IPS DF 6.9 (cell line): Measurements from ENCODE around the gene GSS.

Experiments used
- DNase-seq: peaks from one replicate; pipeline ENCODE4 v3.0.0-alpha.2; 2013; ENCODE audit warnings: low read depth, low spot score
- H3K27ac ChIP-seq: one replicate; pipeline ENCODE4 v1.5.1; 2013; ENCODE audit warnings: low read length, control low read depth
- H3K27me3 ChIP-seq: 2 replicates; pipeline ENCODE4 v1.6.1; 2013; ENCODE audit warnings: mild to moderate bottlenecking, low read length; ENCODE audit not compliant: control insufficient read depth, insufficient read depth
- H3K36me3 ChIP-seq: 2 replicates; pipeline ENCODE4 v1.6.1; 2013; ENCODE audit warnings: low read length; ENCODE audit not compliant: control insufficient read depth, insufficient read depth
- H3K4me1 ChIP-seq: 2 replicates; pipeline ENCODE4 v1.6.1; 2013; ENCODE audit warnings: low read length; ENCODE audit not compliant: control insufficient read depth, insufficient read depth
- H3K4me3 ChIP-seq: 2 replicates; pipeline ENCODE4 v1.5.1; 2013; ENCODE audit warnings: mild to moderate bottlenecking, low read length
- H3K9me3 ChIP-seq: 2 replicates; pipeline ENCODE4 v1.6.1; 2013; ENCODE audit warnings: low read length, inconsistent platforms; ENCODE audit not compliant: control insufficient read depth, insufficient read depth
- WGBS: extraction: QIAGEN DNeasy Blood & Tissue Kit; methylation state at CpG from one replicate; pipeline ENCODE4 v1.1.7; 2013; ENCODE audit warnings: mixed read lengths, missing lambda C conversion rate; ENCODE audit not compliant: insufficient read length, insufficient coverage; 5-methylcytosine and 5-hydroxymethylcytosine counted together

The GSS gene

GRCh38 chr20:34943808-34944567 is 11.6 kb downstream of the GSS start:
- no peaks in the 10 kb centered on the region for H3K4me1 ChIP-seq
- H3K27ac ChIP-seq, result no peak overlapping the region
- no peak for DNase-seq
- H3K4me3 ChIP-seq, result no peak overlapping the region
- H3K9me3 ChIP-seq, result no peaks in the 10 kb centered on the region
- no CpG with 5 or more reads among the region's 2 CpGs for WGBS
- peaks cover 6% of the 10 kb centered on the region; the same call in 1 of the 2 replicates for H3K36me3 ChIP-seq
- H3K27me3 ChIP-seq, result no peaks in the 10 kb centered on the region

GRCh38 chr20:34942301-34942700 is 13.3 kb downstream of the GSS start:
- no peak overlapping the region for H3K4me3 ChIP-seq
- no peak for DNase-seq
- H3K27ac ChIP-seq, result no peak overlapping the region
- peaks cover 6% of the 10 kb centered on the region; the same call in 1 of the 2 replicates for H3K36me3 ChIP-seq
- H3K27me3 ChIP-seq, result no peaks in the 10 kb centered on the region
- no peaks in the 10 kb centered on the region for H3K4me1 ChIP-seq
- WGBS, result no CpG with 5 or more reads among the region's 9 CpGs
- H3K9me3 ChIP-seq, result no peaks in the 10 kb centered on the region

- no CpG with 5 or more reads among the region's 4 CpGs for WGBS
- Histone ChIP-seq H3K4me3 (no peak overlapping the region), H3K4me1 (no peaks in the 10 kb centered on the region), H3K27ac (no peak overlapping the region), H3K9me3 (no peaks in the 10 kb centered on the region), H3K27me3 (no peaks in the 10 kb centered on the region; the same call in 1 of the 2 replicates), H3K36me3 (peaks cover 6% of the 10 kb centered on the region; the same call in 1 of the 2 replicates)
- DNase-seq, result no peak
These were observed 14.4 kb downstream of the GSS start for GRCh38 chr20:34941226-34941625.

- H3K4me3 ChIP-seq, result no peak overlapping the region
- DNase-seq, result no peak
- no CpG with 5 or more reads among the region's 1 CpG for WGBS
- no peaks in the 10 kb centered on the region for H3K9me3 ChIP-seq
- H3K27ac ChIP-seq, result no peak overlapping the region
- H3K36me3 ChIP-seq, result peaks cover 6% of the 10 kb centered on the region; the same call in 1 of the 2 replicates
- no peaks in the 10 kb centered on the region for H3K4me1 ChIP-seq
- no peaks in the 10 kb centered on the region; the same call in 1 of the 2 replicates for H3K27me3 ChIP-seq
These were observed 15.5 kb downstream of the GSS start for GRCh38 chr20:34940081-34940481.

GRCh38 chr20:34938466-34939163 is 17.0 kb downstream of the GSS start:
- Histone ChIP-seq H3K36me3 (peaks cover 6% of the 10 kb centered on the region; the same call in 1 of the 2 replicates), H3K4me1 (no peaks in the 10 kb centered on the region), H3K9me3 (no peaks in the 10 kb centered on the region), H3K4me3 (no peak overlapping the region), H3K27me3 (no peaks in the 10 kb centered on the region; the same call in 1 of the 2 replicates), H3K27ac (no peak overlapping the region)
- DNase-seq, result no peak
- WGBS, result no CpG with 5 or more reads among the region's 14 CpGs

- Histone ChIP-seq H3K27me3 (no peaks in the 10 kb centered on the region; the same call in 1 of the 2 replicates), H3K4me3 (no peak overlapping the region), H3K36me3 (peaks cover 16% of the 10 kb centered on the region; the same call in 1 of the 2 replicates), H3K9me3 (no peaks in the 10 kb centered on the region), H3K27ac (no peak overlapping the region), H3K4me1 (no peaks in the 10 kb centered on the region)
- DNase-seq, result no peak
- no CpG with 5 or more reads among the region's 7 CpGs for WGBS
These were observed 23.8 kb downstream of the GSS start for GRCh38 chr20:34931771-34932170.

- H3K4me1 ChIP-seq, result no peaks in the 10 kb centered on the region
- no peak overlapping the region for H3K4me3 ChIP-seq
- WGBS, result no CpG with 5 or more reads among the region's 2 CpGs
- no peak overlapping the region for H3K27ac ChIP-seq
- H3K27me3 ChIP-seq, result no peaks in the 10 kb centered on the region
- H3K9me3 ChIP-seq, result no peaks in the 10 kb centered on the region
- H3K36me3 ChIP-seq, result peaks cover 17% of the 10 kb centered on the region; the same call in 1 of the 2 replicates
- DNase-seq, result no peak
These were observed 27.2 kb downstream of the GSS start for GRCh38 chr20:34928411-34928810.

- WGBS, result no CpG with 5 or more reads among the region's 1 CpG
- Histone ChIP-seq H3K27me3 (no peaks in the 10 kb centered on the region), H3K4me3 (no peak overlapping the region), H3K36me3 (peaks cover 17% of the 10 kb centered on the region; the same call in 1 of the 2 replicates), H3K9me3 (no peaks in the 10 kb centered on the region), H3K27ac (no peak overlapping the region), H3K4me1 (no peaks in the 10 kb centered on the region)
- DNase-seq, result no peak
These were observed 27.9 kb downstream of the GSS start for GRCh38 chr20:34927736-34928135.

GRCh38 chr20:34926581-34926980 is 29.0 kb downstream of the GSS start:
- H3K36me3 ChIP-seq, result peaks cover 17% of the 10 kb centered on the region; the same call in 1 of the 2 replicates
- DNase-seq, result no peak
- H3K4me3 ChIP-seq, result no peak overlapping the region
- H3K4me1 ChIP-seq, result no peaks in the 10 kb centered on the region
- no peaks in the 10 kb centered on the region for H3K9me3 ChIP-seq
- WGBS, result no CpG with 5 or more reads among the region's 1 CpG
- H3K27ac ChIP-seq, result no peak overlapping the region
- no peaks in the 10 kb centered on the region for H3K27me3 ChIP-seq

GRCh38 chr20:34925981-34926380 is 29.6 kb downstream of the GSS start:
- H3K9me3 ChIP-seq, result no peaks in the 10 kb centered on the region
- no peaks in the 10 kb centered on the region for H3K27me3 ChIP-seq
- H3K4me1 ChIP-seq, result no peaks in the 10 kb centered on the region
- WGBS, result no CpG with 5 or more reads among the region's 1 CpG
- no peak overlapping the region for H3K27ac ChIP-seq
- H3K36me3 ChIP-seq, result peaks cover 19% of the 10 kb centered on the region
- no peak overlapping the region for H3K4me3 ChIP-seq
- no peak for DNase-seq
